AG08395 (cell line): Measurements from ENCODE around the gene ELN.
A peak's percentile ranks its signal among the peaks of the same experiment; 100 is the strongest.
"Not testable (repeated sequence)": the region's sequence is repeated elsewhere in the genome, so short reads cannot be mapped to it uniquely, and the experiment has no call there.

Experiments
- DNase-seq: peaks from one replicate; pipeline ENCODE4 v3.0.0; 2012; ENCODE audit warnings: mixed read lengths, low spot score

The ELN gene

DNA sequence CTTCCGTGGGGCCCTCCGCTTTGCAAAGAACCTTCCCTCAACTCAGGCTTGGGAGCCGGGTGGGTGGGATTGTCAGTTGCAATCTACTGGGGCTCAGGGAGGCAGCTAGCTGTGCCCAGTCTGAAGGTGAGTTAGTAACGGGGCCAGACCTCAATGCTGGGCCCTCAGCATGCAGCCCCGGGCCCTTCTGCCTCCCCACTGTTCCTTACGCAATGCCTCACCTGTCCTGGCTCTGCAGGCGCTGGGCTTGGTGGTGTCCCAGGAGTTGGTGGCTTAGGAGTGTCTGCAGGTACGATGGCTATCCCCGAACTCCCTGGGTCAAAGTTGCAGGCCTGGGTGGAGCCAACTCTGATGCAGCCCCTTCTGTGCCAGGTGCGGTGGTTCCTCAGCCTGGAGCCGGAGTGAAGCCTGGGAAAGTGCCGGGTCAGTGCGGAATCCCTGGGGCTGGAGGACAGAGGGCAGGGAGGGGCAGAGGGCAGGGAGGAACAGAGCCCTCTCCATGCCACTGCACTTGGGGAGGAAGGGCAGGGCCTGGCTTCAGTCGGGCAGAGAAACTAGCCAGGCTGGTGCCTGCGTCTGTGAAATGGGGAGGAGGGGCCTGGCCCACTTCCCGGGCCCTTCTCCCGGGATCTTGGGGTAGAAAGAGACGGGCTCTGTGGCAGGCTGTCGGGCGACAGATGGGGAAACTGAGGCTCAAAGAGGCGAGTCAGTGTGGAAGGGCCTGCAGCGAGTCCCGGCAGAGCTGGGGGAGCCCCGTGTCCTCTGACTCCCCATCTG lies 15.0 kb downstream of the ELN start:
- no peak for DNase-seq

DNA sequence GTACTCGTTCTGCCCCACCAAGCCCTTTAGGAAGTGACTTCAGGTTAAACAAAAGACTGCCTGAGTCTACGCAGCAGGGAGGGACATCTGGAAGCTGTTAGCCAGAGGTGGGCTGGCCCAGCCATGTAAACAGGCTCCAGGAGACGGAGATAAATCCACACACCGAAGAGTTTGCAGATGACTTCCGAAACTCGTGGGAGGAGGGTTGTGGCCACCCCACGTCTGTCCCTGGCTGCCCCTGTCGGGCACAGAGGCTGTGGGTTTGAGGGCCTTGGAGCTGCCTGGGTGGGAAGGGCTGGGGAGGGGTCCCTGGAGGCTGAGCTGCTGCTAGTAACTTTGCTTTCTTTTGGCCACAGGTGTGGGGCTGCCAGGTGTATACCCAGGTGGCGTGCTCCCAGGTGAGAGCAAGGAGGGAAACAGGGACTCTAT lies 15.6 kb downstream of the ELN start:
- DNase-seq = peak; percentile 58

DNA sequence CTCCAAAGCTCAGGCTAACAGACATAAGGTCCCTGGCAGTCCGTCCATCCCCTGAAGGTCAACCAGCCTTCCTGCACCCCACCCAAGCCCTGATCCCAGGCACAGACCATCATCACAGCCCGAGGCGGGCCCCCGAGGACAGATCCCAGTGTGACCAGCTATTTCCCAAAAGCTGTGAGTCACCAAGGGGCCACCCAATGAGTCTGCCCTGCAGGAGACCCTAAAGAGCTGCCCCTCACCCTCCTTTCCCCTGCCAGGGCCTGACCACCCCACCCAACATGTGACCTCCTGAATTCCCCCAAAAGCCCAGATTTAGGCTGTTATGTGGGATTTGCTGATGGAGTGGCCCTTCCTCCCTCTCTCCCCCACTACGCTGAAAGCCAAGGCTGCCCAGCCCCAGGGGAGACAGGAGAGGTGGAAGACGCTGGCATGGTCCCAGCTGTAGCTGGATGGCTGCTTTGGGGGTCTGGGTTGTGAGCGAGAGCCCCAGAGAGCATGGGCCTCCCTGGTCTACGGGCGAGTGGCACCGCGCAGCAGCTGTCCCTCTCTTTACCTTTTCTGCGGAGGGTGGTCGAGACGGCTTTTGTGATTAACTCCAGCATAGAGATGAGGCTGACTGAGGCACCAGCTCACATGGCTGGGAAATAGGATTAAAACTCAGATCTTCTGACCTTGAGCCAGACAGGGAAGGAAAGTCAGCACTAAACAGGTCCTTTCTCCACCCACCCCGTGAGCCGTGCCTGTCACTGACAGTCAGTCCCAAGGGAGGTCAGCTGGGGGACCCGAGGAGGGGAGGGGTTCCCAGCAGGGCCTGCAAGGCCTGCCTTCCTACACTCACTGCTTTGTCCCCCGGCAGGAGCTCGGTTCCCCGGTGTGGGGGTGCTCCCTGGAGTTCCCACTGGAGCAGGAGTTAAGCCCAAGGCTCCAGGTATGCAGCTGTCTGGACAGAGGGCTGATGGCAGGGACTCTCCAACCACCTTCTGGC lies 16.7 kb downstream of the ELN start:
- DNase-seq = no peak

DNA sequence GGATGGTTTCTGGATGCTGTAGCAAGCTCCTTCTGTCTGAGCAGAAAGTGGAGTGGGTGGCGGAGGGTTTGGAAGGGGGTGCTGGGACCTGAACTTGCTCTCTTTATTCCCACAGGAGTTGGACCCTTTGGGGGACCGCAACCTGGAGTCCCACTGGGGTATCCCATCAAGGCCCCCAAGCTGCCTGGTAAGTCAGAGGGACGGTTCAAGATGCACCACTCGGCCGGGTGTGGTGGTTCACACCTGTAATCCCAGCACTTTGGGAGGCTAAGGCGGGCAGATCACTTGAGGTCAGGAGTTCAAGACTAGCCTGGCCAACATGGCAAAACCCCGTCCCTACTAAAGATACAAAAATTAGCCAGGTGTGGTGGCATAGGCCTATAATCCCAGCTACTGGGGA lies 18.6 kb downstream of the ELN start:
- not testable (repeated sequence) for DNase-seq

DNA sequence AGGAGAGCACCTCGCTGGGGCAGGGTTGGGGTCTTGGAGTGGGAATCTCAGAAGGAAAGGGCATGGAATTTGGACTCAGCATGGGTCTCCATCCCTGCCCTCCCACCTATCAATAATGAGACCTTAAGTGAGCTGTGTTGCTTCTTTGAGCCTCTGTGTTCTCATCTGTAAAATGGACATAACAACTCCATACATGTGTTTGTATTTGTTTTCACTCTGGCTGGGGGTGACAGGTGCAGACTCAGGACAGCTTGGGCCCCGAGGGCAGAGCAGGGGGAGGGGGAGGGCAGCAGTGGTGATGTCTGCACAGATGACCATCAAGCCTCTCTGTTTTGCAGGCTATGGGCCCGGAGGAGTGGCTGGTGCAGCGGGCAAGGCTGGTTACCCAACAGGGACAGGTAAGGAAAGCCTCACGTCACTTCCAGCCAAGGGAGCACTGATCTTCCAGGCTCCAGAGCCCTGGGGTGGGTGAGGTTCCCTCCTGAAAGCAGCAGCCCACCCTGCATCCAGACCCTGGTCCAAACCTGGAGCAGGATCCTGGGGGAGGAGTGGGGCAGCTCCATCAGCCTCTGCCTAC lies 19.9 kb downstream of the ELN start:
- DNase-seq = no peak

DNA sequence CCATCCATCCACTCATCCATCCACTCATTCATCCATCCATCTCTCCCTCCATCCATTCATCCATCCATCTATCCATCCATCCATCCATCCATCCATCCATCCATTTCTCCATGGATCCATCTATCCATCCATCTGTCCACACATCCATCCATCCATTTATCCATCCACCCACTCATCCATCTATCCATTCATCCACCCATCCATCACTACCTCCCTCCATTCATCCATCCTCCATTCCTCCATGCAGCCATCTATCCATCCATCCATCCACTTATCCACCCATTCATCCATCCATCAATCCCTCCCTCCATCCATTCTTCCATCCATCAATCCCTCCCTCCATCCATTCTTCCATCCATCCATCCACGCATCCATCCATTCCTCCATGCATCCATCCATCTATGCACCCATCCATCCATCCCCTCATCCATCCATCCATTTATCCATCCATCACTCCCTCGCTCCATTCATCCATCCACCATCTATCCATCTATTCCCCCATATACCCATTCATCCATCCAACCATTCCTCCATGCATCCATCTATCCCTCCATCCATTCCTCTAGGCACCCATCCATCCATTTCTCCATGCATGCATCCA lies 21.1 kb downstream of the ELN start:
- no peak for DNase-seq

DNA sequence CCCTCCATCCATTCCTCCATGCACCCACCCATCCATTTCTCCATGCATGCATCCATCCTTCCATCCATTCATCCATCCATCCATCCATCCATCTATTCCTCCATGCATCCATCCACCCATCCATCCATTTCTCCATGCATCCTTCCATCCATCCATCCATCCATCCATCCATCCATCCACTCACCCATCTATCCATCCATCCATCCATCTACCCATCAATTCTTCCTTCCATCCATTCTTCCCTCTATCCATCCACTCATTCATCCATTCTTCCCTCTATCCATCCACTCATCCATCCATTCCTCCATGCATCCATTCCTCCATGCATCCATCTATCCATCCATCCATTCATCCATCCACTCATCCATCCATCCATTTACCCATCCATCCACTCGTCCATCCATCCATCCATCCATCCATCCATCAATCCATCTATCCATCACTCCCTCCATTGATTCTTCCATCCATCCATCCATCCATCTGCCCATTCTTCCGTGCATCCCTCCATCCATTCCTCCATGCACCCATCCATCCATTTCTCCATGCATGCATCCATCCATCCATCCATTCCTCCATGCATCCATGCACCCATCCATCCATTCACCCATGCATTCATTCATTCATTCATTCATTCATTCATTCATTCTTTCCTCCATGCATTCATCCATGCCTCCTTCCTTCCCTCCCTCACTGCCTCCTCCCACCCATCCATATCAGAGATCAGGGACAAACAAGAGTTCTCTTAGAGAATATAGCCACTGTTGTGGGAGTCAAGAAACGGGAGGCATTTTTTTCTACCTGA lies 22.2 kb downstream of the ELN start:
- DNase-seq = no peak

DNA sequence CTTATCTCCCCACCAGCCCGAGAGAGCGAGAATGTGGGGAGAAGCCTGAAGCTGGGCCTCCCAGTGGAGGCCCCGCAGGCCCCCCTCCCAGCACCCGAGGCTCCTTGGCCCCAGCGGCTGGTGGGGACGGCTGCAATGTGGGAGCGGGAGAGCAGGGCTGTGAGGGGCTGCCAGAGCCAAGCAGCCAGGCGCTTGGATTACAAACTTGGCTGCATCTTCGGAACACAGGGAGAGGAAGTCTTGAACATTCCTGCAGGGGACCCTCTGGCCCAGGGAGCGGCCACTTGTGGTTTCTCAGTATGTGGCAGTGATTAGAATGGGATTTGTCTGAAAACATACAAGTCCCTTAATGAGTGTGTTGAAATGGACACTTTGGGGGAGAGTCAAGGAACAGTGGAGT lies 23.2 kb downstream of the ELN start:
- DNase-seq = no peak

DNA sequence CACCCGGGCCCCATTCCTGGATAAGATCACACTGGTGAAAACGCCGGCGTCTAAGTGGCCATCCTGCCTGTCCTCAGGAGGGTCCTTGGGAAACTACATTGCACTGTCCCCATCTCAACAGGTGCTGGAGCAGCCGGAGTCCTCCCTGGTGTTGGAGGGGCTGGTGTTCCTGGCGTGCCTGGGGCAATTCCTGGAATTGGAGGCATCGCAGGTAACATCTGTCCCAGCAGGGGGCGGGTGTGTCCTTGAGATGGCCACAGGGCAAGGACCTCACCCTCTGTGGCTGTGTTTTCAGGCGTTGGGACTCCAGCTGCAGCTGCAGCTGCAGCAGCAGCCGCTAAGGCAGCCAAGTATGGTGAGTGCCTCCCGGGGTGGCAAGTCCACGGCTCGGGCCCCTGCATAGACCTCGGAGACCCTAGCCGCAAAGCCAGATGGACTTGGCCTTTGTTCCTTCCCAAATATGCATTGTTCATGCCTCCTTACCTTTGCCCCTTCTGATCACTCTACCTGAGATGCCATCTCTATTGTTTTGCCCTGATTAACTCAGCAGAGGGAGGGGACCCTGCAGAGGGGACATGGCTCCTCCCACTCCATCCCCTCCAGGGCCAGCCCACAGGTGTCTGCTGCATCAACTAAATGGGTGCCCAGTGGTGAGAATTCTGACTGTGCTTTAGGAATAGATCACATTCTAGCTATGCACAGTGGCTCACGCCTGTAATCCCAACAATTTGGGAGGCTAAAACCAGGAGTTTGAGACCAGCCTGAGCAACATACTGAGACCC lies 23.8 kb downstream of the ELN start:
- no peak for DNase-seq

DNA sequence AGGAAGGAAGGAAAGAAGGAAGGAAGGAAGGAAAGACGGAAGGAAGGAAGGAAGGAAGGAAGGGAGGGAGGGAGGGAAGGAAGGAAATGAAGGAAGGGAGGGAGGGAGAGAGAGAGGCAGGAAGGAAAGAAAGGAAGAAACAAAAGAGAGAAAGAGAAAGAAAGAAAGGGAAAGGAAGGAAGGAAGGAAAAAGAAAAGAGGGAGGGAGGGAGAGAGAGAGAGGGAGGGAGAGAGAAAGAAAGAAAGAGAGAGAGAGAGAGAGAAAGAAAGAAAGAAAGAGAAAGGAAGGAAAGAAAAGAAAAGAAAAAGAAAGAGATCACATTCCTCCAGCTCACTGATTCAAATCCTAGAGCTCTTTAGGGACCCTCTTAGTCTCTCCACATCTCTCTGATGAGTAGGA lies 24.7 kb downstream of the ELN start:
- DNase-seq = no peak

DNA sequence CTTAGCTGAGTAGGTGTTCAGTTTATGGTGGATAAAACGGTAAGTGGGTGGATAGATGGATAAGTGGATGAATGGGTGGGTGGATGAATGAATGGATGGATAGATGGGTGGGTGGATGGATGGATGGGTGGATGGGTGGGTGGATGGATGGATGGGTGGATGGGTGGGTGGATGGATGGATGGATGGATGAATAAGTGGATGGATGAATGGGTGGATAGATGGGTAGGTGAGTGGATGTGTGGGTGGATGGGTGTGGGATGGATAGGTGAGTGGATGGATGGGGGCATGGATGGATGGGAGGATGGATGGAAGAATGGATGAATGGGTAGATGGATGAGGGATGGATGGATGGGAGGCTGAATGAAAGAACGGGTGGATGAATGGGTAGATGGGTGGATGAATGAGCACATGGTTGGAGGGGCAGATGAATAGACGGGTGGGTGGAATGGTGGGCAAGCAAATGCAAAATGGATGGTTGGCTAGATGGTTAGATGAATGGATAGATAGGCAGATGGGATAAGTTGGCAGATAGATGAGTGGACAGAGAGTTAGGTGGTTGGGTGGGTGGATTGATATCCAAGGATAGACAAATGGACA lies 25.7 kb downstream of the ELN start:
- DNase-seq = no peak

DNA sequence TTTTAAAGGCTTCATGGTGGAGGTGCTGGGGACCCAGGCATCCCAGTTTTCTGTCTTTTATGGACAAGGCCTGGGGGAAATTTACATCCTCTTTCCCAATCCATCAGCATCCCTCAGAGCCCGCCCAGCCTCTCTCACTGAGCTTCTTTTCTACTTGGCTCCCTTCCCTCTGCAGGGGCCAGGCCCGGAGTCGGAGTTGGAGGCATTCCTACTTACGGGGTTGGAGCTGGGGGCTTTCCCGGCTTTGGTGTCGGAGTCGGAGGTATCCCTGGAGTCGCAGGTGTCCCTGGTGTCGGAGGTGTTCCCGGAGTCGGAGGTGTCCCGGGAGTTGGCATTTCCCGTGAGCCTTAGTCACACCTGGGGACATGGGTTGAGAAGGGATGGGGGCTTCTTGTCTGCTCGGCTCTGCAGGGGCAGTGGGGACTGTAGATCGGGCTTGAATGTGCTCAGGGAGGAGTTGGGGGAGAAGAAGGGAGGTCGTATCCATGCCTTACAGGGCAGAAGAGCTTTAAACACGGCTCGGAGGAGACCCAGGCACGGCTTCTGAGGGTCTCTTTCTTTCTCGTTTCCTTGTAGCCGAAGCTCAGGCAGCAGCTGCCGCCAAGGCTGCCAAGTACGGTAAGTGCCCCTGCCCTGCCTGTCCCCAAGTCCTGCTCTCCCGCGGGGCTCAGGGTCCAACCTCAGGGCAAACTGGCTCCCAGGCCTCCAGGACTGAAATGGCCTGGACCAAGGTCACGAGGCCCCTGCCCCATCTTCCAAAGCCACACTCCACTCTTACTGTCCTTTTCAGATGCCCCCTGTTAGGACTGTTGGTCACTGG lies 28.3 kb downstream of the ELN start:
- no peak for DNase-seq

DNA sequence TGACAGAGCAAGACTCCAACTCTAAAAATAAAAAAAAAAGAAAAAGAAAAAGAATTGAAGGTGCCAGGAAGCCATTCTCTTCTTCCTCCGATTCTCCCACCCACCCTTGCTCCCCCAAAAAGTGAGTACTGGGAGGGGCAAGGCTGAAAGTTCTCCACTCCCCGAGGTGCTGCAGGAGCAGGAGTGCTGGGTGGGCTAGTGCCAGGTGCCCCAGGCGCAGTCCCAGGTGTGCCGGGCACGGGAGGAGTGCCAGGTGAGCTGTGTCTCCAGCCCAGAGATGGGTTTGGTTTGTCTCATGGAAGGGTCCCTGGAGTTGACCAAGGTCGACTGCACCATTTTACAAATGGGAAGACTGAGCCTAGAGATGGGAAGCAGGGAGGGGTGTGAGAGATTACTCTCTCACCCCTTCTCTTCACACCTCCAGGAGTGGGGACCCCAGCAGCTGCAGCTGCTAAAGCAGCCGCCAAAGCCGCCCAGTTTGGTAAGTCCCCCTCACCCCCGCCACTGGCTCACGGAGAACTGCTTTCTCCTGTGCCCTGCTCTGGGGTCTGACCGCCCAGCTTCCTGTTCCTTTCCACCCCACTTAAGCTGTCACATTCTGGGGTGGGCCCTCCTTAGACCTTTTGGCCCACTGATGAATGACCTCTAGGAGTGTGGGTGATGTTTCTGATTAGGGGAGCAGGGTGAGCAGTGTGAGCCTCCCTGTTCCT lies 29.4 kb downstream of the ELN start:
- no peak for DNase-seq

DNA sequence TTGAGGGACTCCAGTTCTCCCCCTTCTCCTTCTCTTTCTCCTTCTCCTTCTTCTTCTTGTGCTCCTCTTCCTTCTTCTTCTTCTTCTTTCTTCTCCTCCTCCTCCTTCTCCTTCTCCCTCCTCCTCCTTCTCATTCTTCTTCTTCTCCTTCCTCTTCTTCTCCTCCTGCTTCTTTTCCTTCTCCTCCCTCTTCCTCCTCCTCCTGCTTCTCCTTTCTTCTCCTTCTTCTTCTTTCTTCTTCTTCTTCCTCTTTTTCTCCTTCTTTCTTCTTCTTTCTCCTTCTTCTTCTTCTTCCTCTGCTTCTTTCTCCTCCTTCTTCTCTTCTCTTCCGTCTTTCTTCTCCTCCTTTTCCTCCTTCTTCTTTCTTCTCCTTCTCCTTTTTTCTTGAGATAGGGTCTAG lies 30.0 kb downstream of the ELN start:
- no peak for DNase-seq

DNA sequence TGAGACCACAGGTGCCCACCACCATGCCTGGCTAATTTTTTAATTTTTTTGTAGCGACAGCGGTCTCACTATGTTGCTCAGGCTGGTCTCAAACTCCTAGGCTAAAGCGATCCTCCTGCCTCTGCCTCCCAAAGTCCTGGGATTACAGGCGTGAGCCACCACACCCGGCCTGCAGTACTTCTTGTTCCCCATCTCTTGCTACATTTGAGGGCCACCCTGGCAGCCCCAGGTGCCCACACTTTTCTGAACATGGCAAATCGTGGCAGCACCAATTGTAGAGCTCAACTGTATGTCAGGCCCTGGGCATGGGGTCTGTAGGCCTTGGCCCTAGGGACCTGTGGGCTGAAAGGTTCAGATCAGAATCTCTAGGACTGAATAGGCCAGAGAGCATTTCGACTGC lies 30.5 kb downstream of the ELN start:
- DNase-seq = no peak

DNA sequence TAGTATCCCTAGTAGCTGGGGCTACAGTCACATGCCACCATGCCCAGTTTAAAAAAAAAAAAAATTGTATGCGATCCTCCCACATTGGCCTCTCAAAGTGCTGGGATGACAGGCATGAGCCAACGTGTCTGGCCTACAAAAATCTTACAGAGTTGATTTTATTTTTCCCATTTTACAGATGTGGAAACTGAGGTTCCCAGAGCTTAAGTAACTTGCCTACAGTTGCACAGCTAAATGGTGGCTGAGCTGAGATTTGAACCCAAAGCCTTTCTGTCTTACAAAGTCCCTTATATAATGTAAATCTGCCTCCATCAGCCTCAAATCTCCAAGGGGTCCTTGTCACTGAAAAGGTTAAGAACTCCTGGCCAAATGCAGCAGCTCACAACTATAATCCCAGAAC lies 31.1 kb downstream of the ELN start:
- no peak for DNase-seq

DNA sequence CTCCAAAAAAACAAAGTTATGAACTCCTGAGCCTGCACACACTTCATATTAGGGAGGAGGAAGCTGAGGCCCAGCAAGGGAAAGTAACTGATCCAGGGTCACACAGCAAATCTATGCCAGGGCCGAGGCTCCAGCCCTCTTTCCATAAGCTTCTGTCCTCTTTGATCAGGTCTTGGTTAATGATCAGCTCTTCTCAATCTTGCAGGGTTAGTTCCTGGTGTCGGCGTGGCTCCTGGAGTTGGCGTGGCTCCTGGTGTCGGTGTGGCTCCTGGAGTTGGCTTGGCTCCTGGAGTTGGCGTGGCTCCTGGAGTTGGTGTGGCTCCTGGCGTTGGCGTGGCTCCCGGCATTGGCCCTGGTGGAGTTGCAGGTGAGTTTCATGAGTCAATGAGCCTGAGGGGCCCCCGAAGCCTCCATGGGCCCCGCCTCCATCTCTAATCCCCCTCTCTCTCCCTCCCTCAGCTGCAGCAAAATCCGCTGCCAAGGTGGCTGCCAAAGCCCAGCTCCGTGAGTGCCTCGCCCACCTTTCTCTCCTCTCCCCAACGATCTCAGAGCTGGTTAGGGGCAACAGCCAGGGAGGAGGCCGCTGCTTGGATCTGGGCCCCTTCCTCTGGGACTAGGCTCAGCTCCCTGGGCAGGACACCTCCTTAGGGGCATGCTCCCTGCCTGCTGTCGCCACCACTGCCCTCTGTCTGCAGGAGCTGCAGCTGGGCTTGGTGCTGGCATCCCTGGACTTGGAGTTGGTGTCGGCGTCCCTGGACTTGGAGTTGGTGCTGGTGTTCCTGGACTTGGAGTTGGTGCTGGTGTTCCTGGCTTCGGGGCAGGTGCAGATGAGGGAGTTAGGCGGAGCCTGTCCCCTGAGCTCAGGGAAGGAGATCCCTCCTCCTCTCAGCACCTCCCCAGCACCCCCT lies 32.0 kb downstream of the ELN start:
- no peak for DNase-seq
